ENCODE results near the gene ZNF546.
"Not testable (repeated sequence)": the region's sequence is repeated elsewhere in the genome, so short reads cannot be mapped to it uniquely, and the experiment has no call there.

Gene ZNF546

GRCh38 chr19:39996811-39997637, at the start of gene ZNF546:
TSS of gene ZNF546 (plus strand) at chr19:39997060. CDS start at chr19:39998327, 1,267 bp downstream.
- DNase-seq (ENCODE audit: low spot score) = peak; percentile 97

DNA sequence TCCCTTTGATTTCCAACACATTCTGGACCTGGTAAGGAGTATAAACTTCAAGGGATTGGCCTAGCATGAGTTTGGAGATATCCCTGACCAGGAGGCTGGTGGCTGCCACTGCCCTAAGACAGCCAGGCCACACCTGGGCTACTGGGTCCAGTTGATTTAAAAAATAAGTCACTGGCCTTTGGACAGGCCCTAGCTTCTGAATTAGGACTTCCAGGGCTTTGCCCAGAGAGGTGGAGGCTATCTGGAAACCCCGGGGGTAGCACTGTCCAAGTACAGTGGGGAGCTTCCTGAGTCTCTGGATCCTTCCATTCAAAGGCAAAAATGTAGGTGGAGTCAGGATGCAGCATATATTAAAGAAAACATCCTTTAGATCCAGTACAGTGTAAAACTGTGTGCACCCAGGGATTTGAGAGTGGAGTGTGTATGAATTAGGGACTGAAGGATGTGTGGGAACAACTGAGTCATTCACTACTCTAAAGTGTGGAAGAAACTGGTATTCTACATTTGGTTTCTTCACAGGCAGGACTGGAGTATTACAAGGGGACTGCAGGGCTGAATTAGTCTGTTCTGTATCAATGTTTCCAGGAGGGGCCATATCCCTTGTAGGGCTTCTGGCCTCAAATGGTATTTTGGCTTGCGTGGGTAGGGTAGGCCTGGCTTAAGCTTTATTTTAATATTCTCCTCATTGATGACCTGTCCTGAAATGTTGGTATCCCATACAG, 47.7 kb upstream of the ZNF546 start:
- DNase-seq (ENCODE audit: low spot score) = no peak

DNA sequence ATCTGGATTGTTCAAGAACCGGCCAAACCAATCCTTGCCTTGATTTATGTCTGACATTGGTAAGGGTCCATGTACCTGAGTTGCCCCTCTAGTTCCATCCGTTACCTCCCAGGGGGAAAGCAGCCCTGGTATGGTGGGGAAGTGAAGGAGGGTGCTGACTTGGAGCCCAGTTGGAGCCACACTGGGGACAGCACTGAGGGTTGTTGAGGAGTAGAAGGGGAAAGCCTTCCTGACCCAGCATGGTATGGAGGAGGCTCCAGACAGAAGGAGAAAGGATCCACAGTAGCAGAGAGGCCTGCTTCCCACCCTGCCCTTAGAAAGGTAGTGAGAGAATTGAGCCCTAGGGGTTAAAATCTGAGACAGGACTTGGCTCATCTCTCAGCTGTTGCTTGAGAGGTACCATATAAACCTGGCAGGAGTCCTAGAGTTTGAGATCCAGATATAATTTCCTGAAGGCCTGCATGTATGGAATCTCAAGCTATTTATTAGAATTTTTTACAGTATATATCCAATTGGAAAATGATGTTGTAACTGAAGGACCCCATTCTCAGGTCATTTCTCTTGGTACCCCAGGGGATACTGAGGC, 45.7 kb upstream of the ZNF546 start:
- no peak for DNase-seq (ENCODE audit: low spot score)

- peak; percentile 49 for DNase-seq (ENCODE audit: low spot score)
These were observed 45.2 kb upstream of the ZNF546 start for GRCh38 chr19:39951686-39952085.

DNA sequence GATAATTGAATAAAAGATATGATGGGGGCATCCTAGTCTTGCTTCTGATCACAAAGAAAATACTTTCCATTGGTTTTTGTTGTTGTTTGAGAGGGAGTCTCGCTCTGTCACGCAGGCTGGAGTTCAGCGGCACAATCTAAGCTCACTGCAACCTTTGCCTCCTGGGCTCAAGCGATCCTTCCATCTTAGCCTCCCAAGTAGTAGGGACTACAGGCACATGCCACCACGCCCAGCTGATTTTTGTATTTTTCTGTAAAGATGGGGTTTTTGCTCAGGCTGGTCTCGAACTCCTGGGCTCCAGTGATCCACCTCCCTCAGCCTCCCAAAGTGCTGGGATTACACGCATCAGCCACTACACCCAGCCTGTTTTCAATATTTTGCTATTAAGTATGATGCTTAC, 42.9 kb upstream of the ZNF546 start:
- no peak for DNase-seq (ENCODE audit: low spot score)

DNA sequence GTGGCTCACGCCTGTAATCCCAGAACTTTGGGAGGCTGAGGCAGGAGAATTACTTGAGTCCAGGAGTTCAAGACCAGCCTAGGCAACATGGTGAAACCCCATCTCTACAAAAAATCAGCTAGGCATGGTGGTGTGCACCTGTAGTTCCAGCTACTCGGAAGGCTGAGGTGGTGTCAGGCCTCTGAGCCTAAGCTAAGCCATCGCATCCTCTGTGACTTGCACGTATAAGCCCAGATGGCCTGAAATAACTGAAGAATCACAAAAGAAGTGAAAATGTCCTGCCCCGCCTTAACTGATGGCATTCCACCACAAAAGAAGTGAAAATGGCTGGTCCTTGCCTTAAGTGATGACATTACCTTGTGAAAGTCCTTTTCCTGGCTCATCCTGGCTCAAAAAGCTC, 39.0 kb upstream of the ZNF546 start:
- DNase-seq (ENCODE audit: low spot score) = not testable (repeated sequence)

- DNase-seq (ENCODE audit: low spot score) = not testable (repeated sequence)
These were observed 37.9 kb upstream of the ZNF546 start for GRCh38 chr19:39958942-39959341.

GRCh38 chr19:39959407-39959806, 37.5 kb upstream of the ZNF546 start:
- not testable (repeated sequence) for DNase-seq (ENCODE audit: low spot score)

- DNase-seq (ENCODE audit: low spot score) = no peak
These were observed 33.0 kb upstream of the ZNF546 start for GRCh38 chr19:39963898-39964297.

GRCh38 chr19:39966617-39967016, 30.2 kb upstream of the ZNF546 start:
- no peak for DNase-seq (ENCODE audit: low spot score)

DNA sequence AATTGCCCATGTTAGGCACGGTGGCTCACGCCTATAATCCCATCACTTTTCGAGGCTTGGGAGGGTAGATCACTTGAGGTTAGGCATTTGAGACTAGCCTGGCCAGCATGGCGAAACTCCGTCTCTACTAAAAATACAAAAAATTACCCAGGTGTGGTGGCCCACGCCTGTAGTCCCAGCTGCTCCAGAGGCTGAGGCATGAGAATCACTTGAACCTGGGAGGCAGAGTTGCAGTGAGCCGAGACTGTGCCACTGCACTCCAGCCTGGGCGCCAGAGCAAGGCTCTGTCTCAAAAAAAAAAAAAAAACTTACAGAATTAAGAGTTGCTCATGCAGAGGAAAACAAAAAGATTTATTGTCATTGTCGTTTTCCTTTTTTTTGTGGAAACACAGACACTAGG, 29.3 kb upstream of the ZNF546 start:
- DNase-seq (ENCODE audit: low spot score) = no peak

- no peak for DNase-seq (ENCODE audit: low spot score)
These were observed 28.1 kb upstream of the ZNF546 start for GRCh38 chr19:39968789-39969188.

DNA sequence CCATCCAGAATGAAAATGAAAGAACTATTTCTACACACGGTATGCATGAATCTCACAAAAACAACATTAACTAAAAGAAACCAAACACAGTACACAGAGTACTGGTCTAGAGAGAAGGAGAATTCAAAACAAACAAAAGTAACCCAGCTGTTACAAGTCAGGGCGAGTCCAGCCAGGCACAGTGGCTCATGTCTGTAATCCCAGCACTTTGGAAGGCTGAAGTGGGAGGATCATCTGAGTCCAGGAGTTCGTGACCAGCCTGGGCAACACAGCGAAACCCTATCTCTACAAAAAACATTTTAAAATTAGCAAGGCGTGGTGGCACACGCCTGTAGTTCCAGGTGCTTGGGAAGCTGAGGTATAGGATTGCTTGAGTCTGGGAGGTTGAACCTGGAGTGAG, 27.6 kb upstream of the ZNF546 start:
- DNase-seq (ENCODE audit: low spot score) = no peak

DNA sequence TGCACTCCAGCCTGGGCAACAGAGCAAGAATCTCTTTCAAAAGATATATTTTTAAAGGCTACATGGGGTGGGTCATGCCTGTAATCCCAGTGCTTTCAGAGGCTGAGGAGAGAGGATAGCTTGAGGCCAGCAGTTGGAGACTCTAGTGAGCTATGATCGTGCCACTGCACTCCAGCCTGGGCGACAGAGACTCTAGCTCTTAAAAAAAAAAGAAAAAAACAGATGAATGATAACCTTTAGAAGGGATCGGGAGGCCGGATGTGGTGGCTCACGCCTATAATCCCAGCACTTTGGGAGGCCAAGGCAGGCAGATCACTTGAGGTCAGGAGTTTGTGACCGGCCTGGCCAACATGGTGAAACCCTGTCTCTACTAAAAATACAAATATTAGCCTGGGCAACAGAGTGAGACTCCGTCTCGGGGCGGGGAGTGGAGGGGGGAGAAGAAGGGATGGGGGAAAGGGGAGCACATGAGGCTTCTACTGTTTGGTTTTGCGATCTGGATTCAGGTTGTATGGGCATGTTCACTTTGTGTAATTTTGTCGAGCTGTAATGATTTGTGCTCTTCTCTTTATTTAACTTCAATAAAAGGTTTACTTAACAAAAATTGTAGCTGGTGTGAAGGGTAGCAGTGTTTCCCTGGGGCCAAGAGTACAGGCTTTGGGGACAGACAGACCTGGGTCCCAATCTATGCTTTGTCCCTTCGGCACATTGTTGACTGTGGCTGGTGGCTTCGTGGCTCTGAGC, 27.0 kb upstream of the ZNF546 start:
- no peak for DNase-seq (ENCODE audit: low spot score)

DNA sequence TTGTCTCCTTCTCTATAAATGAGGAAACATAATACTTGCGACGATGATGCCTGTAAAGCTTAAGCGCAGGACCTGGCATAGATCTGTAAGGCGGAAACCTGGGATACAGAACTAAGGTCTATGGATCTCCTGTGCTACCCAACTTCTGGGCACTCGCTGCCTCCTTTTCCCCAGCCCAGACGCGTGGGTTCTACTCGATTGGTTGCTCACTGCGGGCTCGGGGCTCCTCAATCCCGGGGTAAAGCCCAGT, 26.5 kb upstream of the ZNF546 start:
- DNase-seq (ENCODE audit: low spot score) = no peak

- DNase-seq (ENCODE audit: low spot score) = peak; percentile 100
These were observed 26.0 kb upstream of the ZNF546 start, which contains the start of gene PSMC4 for GRCh38 chr19:39970675-39971379. TSS of gene PSMC4 (plus strand) at chr19:39971165. CDS start at chr19:39971203, 38 bp downstream.

DNA sequence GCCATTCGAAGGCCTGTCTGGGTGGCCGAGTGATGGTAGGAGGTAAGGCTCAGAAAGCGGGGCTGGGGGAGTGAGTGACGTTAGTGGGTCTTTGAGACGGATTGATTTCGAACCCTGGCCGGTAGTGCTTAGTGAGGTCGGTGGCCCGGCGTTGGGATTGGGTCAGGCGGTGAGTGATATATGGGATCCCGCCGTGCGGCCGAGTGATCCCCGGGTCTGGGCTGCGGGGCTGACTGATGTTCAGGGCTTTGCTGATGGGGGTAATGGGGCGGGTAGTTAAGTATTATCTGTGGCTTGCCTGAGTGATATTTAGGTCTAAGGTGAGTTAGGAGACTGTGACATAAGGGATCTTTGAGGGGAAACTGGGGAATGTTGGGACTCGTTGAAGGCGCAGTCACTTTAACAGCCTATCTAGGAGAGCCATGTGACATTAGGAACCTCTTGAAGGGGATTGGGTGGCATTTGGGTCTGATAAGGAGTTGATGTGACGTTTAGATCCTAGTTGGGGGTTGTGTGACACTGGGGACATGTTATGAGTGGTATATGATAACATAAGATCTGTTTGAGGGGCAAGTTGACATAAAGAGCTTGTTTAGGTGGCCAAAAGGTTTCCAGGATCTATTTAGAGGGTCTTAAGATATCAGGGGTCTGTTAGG, 25.4 kb upstream of the ZNF546 start:
- peak; percentile 33 for DNase-seq (ENCODE audit: low spot score)

DNA sequence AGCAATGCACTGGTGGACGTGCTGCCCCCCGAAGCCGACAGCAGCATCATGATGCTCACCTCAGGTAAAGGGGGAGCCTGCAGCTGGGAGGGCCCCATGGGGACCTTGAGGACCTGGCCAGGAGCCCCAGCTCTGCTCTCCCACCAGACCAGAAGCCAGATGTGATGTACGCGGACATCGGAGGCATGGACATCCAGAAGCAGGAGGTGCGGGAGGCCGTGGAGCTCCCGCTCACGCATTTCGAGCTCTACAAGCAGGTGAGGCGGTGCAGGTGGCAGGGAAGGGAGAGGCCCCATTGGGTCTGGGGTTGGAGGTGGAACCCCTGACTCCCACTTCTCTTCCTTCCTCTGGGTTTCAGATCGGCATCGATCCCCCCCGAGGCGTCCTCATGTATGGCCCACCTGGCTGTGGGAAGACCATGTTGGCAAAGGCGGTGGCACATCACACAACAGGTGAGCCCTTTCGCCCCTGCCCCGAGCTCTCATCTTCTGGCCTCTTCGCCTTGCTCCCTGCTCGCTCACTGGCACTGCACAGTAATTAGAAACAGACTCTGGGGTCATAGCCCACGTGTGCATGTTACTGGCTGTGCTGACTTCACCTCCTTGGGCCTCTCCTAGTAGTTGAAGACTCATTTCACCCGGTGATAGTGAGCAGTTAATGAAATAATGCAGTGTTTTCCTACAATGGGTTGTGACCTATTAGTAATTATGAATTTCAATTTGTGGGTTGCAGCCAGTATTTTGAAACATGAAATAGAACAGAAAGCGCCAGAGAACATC, 22.3 kb upstream of the ZNF546 start:
- no peak for DNase-seq (ENCODE audit: low spot score)

DNA sequence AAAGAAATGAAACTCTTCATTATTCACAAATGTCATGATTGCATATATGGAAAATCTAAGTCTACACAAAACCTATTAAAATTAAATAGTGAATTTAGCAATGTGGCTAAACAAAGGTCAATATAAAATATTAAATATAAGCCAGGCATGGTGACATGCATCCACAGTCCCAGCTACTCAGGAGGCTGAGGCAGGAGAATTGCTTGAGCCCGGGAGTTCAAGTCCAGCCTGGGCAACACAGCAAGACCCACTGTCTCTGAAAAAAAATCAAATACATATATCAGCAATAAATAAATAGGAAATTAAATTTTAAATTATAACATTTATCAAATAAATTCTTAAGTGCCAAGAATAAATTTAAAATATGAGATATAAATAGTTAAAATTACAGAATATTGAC, 14.0 kb upstream of the ZNF546 start:
- DNase-seq (ENCODE audit: low spot score) = no peak

DNA sequence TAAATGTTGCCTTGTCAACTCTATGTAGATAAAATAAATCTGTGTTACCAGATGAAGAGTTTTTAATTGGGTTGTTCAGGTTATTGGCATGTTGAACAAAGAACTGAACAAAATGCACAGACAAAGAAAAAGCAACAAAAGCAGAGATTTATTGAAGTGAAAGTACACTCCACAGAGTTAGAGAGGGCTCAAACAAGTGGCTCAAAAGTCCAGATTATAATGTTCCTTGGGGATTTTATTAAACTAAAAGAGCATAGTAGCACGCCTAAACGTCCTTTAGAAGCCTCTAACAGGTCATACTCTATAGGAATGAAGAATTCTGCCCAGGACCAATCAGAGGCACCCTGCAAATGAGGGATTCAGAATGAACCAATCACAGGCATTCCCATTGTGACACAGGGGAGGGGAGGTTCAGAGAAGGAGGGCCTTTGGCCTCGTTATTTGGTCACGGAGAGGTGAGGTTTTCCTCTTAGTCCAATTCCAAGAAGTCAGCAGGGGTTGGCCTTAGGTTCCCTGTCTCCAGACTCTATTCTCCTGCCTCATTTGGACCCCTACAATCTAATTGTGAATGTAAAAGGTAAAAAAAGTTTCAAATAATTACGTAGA, 13.1 kb upstream of the ZNF546 start:
- no peak for DNase-seq (ENCODE audit: low spot score)

All from AG20443 (cell line).